ENCODE measurements around the gene MPST.

The MPST gene

GRCh38 chr22:37048133-37048532 is 28.6 kb downstream of the MPST start:
- DNase-seq: no peak

GRCh38 chr22:37049224-37049623 is 29.7 kb downstream of the MPST start:
- DNase-seq: no peak

DNA sequence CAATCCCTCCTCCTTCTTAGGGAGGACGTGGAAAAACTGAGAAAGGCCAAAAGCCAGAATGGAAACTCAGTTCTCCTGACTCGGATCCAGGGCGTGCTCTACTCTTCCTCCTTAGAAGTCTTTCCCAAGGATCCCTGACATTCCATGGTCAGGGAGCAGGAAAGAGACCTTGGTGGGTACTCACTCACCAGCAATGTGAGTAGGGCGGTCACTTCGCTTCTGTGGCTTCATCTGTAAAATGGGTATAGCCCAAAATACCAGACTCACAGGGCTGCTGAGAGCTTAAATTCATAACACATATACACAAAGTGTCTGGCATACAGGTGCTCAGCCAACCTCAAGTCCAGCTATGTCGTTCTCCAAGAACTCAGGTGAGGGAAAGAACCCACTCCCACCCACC is 31.4 kb downstream of the MPST start:
- DNase-seq: no peak

DNA sequence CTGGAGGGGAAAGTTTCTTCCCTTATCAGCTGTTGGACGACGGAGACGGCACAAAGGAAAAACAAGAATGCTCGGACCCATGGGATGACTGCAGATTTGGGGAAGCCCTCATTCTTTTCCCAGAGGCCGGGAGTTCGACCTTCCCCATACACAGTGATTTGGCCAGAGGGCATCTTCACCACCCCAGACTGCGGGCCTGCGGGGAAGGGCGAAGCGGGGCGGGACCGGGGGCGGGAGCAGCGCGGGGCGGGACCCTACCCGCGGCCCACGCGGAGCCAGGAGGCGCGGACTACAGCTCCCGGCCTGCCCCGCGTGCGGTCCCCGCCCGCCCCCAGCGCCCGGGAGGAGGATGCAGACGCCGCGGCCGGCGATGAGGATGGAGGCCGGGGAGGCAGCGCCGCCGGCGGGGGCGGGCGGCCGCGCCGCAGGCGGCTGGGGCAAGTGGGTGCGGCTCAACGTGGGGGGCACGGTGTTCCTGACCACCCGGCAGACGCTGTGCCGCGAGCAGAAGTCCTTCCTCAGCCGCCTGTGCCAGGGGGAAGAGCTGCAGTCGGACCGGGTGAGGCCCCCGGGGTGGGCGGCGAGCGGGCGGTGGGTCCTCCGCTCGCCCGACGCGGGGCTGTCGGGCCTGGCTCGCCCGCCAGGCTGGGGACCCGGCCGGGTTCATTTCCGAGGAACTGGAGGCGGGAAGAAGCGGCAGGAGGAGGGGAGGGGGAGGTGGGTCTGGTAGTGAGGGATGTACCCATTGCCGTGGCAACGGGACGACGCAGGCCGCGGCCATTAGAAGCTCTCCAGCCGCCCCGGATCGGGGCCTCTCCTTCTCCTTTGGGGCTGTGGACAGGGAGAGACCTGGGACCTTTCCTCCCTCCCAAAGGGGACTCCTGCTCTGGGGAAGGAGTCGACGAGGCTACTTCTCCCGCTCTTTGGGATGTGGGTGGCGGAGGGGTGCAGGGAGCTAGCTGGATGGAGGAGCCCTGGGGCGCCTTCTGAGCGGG is 32.1 kb downstream of the MPST start, which contains the start of gene KCTD17:
KCTD17 (plus strand) TSS at position 352 of the 995 bp plus-strand sequence; CDS start at position 371, 19 bp downstream.
- DNase-seq: peak; percentile 80

DNA sequence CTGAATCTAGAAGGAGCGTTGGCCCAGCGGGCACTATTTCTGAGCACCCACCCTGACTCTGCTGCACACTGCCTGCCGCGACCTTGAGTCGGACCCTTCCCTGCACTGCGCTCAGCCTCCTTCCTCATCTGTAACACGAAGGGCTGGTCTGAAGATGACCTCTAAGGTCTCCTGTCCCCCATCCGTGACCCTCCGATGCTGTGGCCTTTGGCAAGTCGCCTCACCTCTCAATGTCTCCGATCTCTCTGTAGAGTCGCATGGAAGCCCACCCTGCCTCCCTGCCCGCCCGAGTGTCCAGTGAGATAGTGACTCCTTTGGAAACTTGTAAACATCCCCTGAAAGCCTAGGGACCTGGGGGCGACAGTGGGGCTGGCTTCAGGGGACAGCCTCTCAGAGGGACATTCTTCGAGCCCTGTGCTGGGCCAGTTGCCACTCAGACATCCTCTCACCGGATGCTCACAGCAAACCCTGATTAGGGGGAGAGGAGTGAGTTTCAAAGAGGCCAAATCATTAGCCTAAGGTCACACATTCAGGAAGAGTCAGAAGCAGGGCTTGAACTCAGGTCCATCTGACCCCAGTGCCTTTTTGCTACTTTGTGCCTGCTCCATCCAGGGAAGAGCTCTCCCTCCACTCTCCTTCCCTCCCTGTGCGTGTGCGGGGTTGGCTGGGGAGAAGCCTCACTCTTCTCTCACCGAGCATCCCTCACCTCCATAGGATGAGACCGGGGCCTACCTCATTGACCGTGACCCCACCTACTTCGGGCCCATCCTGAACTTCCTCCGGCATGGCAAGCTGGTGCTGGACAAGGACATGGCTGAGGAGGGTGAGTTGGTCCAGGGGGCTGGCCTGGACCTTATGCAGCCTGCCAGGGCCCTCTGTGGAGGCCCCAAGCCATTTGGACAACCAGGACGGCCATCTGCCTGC is 33.1 kb downstream of the MPST start:
- no peak for DNase-seq

DNA sequence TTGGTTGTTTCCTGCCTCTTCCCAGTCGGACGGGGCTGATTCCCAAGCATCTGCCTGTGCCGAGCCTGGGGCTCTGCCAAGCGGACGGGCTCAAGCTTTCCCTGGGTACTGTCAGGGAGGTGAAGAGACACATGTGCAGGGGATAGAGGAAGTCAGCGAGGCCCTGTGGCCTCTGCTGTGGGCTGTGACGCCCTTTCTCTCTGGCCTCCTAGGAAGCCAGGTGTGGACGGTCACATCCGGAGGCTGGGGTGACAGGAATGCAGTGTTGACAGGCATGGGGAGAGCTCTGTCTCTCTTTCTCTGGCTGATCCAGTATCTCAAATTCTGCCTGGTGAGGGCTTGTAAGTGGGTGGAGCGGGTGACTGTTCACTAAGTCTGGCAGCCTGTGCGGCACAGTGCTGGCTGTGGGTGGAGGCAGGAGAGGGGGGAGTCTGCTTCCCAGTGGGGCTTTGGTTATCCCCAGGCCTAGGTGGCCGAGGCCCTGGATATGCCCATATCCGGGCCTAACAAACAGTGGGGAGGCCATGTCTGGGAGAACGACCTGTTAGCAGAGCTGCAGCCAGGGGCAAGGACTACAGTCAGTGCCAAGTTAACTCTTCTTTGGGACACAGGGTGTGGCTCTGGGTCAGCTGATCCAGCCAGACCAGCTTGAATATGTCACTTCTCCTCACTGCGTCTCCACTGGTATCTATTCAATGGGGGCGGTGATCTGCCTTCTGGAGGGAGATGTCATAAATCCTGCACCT is 33.9 kb downstream of the MPST start:
- DNase-seq: no peak

DNA sequence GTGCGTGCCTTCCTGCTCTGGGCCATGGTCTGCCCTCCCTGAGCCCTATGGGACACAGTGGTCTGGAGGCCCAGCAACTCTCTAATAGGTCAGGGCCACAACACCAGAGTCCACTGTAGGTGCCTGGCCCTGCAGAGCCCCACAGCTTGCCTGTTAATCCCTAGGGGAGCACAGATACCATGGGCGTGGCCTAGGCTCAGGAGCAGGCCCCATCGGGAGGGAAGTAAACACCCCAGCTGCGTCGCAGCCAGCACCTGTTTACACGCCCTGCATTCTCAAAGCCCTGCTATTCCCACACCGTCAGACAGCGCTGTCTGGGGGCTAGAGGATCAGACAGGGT is 34.5 kb downstream of the MPST start:
- DNase-seq: no peak

GRCh38 chr22:37054600-37055365 is 35.2 kb downstream of the MPST start:
- no peak for DNase-seq

DNA sequence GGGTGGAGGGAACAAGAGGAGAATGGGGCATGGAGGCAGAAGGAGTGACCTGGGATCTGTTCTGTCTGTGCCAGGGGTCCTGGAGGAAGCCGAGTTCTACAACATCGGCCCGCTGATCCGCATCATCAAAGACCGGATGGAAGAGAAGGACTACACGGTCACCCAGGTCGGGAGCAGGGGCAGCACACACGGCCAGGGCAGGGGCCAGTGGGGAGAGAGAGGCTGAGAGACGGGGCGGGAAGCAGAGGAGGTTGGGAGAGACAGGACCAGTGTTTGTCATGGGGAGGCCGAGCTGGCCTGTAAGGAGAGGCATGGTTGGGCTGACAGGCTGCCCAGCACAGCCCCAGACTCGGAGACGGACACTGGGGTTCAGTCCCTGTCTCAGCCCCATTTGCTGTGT is 36.7 kb downstream of the MPST start:
- no peak for DNase-seq

GRCh38 chr22:37057226-37057625 is 37.7 kb downstream of the MPST start:
- no peak for DNase-seq

GRCh38 chr22:37057796-37058510 is 38.4 kb downstream of the MPST start:
- DNase-seq: no peak

- DNase-seq: no peak
Observed at GRCh38 chr22:37058917-37059701, 39.6 kb downstream of the MPST start.

GRCh38 chr22:37059876-37060449 is 40.4 kb downstream of the MPST start:
- no peak for DNase-seq

- DNase-seq: no peak
Observed at GRCh38 chr22:37060801-37061610, 41.5 kb downstream of the MPST start.

GRCh38 chr22:37061611-37062375 is 42.3 kb downstream of the MPST start:
- DNase-seq: no peak

GRCh38 chr22:37062376-37062675 is 42.8 kb downstream of the MPST start:
- no peak for DNase-seq

GRCh38 chr22:37062702-37063381 is 43.3 kb downstream of the MPST start:
- no peak for DNase-seq
